ENCODE data around the gene IFTAP. TPM values are rescaled to one million over a fixed set of nuclear protein-coding genes. Genes with fewer than 3 reads are reported as not detected.

IFTAP gene
- total and polyA plus RNA-seq, 2 donors (not counting 3 experiments of a cell fraction or from before 2014, with no cell fraction given), result 15.8 to 19.6 TPM

DNA sequence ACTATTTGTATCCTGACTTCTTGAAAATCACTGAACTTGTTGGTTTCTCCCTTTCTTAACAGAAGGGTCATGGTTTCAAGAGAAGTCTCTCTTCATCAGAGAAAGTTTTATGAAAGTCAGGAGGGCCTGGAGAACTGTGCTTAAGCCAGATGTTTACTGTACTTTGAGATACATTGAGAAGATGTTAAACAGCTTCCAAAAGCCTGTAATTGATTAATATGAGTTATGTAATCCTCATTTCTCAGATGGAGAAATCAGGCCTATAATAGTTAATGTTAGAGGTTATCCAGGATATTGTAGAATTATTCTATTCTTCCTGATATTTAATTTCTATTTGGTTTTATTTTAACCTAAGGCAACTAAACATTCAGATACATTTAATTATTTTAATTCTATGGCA is 100.8 kb downstream of the IFTAP start:
- TF ChIP-seq JUN (IDR thresholded peaks at IDR 0.05; ENCODE audit: borderline replicate concordance, insufficient read depth, insufficient read length, low read depth) (no peak), FOS (IDR thresholded peaks at IDR 0.05; ENCODE audit: borderline replicate concordance, insufficient read depth, low read length) (no peak), POLR2AphosphoS5 (IDR thresholded peaks at IDR 0.05; ENCODE audit: insufficient read depth, low read depth, low read length) (no peak)
- DNase-seq (ENCODE audit: low read depth, low spot score) (no peak), FAIRE-seq (no peak)
- no peaks in the 10 kb centered on the region for H3K4me1 ChIP-seq (ENCODE audit: control insufficient read depth, extremely low read depth, insufficient read depth, low read length)
- no peaks in the 10 kb centered on the region for H3K36me3 ChIP-seq (ENCODE audit: control insufficient read depth in 2 of 2, extremely low read depth in 1 of 2, insufficient read depth in 2 of 2, low read length in 2 of 2)
- intact Hi-C loops (cut with micrococcal nuclease) (no loop called here), dilution Hi-C loops (cut with MboI; ENCODE audit: extremely low pct_ligation_motif_present, low sequenced_read_pairs) (no loop called here)
- H3K79me2 ChIP-seq (ENCODE audit: control insufficient read depth, insufficient read depth, low read length), result no peaks in the 10 kb centered on the region
- H4K20me1 ChIP-seq (replicated peaks; ENCODE audit: control insufficient read depth, extremely low read depth, insufficient read depth, low read length), result no peaks in the 10 kb centered on the region
- CTCF ChIA-PET, result no interaction called here
- BruUV-seq (replicated peaks), result no TSS peak
- H2AFZ ChIP-seq (ENCODE audit: low read depth, low read length), result no peak overlapping the region
- no peak overlapping the region for H3K4me3 ChIP-seq (replicated peaks in 1 of 3; ENCODE audit: insufficient read depth in 1 of 3, low read depth in 1 of 3, low read length in 3 of 3)
- H3K27ac ChIP-seq (ENCODE audit: insufficient read depth, low read depth, low read length), result no peak overlapping the region
- peaks cover 0 to 2% of the 10 kb centered on the region in 2 experiments for H3K27me3 ChIP-seq (ENCODE audit: control insufficient read depth in 2 of 2, insufficient read depth in 2 of 2, low read length in 2 of 2)
- no peaks in the 10 kb centered on the region for H3K9me3 ChIP-seq (replicated peaks; ENCODE audit: control insufficient read depth, insufficient read depth, low read length)
- H3K9ac ChIP-seq (replicated peaks; ENCODE audit: extremely low read depth, insufficient read depth, low read length), result no peak overlapping the region
- no peak overlapping the region for H3K4me2 ChIP-seq (ENCODE audit: insufficient read depth, low read length)
- H3K9me1 ChIP-seq (replicated peaks; ENCODE audit: control insufficient read depth, extremely low read depth, insufficient read depth, low read length), result no peaks in the 10 kb centered on the region
- POLR2A ChIA-PET, result no interaction called here

DNA sequence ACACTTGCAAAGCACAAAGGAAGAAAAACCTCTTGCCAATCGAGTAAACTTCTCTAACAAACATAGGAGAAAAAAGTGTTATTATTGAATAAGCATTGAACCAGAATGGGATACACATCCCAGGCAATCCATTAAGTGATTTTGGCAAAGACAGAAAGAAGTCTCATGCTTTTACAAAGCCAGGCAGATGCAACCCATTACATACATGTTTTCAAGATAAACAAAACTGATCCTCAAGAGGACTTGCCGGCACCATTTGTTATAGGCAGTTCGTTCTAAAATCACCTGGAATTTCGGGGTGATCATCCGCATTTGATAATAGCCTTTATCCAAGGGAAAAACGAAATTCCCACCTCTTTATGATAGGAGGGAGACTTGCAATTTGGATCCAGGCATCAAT is 101.3 kb downstream of the IFTAP start:
- Histone ChIP-seq H3K79me2 (ENCODE audit: control insufficient read depth, insufficient read depth, low read length) (no peaks in the 10 kb centered on the region), H2AFZ (ENCODE audit: low read depth, low read length) (no peak overlapping the region), H3K36me3 (ENCODE audit: control insufficient read depth in 2 of 2, extremely low read depth in 1 of 2, insufficient read depth in 2 of 2, low read length in 2 of 2) (no peaks in the 10 kb centered on the region), H3K9ac (replicated peaks; ENCODE audit: extremely low read depth, insufficient read depth, low read length) (no peak overlapping the region), H3K9me3 (replicated peaks; ENCODE audit: control insufficient read depth, insufficient read depth, low read length) (no peaks in the 10 kb centered on the region), H3K27me3 (ENCODE audit: control insufficient read depth in 2 of 2, insufficient read depth in 2 of 2, low read length in 2 of 2) (peaks cover 0 to 2% of the 10 kb centered on the region in 2 experiments), H3K4me2 (ENCODE audit: insufficient read depth, low read length) (no peak overlapping the region), H3K4me1 (ENCODE audit: control insufficient read depth, extremely low read depth, insufficient read depth, low read length) (no peaks in the 10 kb centered on the region), H4K20me1 (replicated peaks; ENCODE audit: control insufficient read depth, extremely low read depth, insufficient read depth, low read length) (no peaks in the 10 kb centered on the region), H3K4me3 (replicated peaks in 1 of 3; ENCODE audit: insufficient read depth in 1 of 3, low read depth in 1 of 3, low read length in 3 of 3) (no peak overlapping the region), H3K9me1 (replicated peaks; ENCODE audit: control insufficient read depth, extremely low read depth, insufficient read depth, low read length) (no peaks in the 10 kb centered on the region), H3K27ac (ENCODE audit: insufficient read depth, low read depth, low read length) (no peak overlapping the region)
- dilution Hi-C loops (cut with MboI; ENCODE audit: extremely low pct_ligation_motif_present, low sequenced_read_pairs), result no loop called here
- intact Hi-C loops (cut with micrococcal nuclease), result no loop called here
- ChIA-PET CTCF (interaction anchor here (0.8 kb wide), 1 partner anchor 131 kb away, joined by 3 read pairs; no protein-coding TSS in a partner anchor), POLR2A (no interaction called here)
- no peak for FAIRE-seq
- no peak for DNase-seq (ENCODE audit: low read depth, low spot score)
- TF ChIP-seq, protein P1, sequence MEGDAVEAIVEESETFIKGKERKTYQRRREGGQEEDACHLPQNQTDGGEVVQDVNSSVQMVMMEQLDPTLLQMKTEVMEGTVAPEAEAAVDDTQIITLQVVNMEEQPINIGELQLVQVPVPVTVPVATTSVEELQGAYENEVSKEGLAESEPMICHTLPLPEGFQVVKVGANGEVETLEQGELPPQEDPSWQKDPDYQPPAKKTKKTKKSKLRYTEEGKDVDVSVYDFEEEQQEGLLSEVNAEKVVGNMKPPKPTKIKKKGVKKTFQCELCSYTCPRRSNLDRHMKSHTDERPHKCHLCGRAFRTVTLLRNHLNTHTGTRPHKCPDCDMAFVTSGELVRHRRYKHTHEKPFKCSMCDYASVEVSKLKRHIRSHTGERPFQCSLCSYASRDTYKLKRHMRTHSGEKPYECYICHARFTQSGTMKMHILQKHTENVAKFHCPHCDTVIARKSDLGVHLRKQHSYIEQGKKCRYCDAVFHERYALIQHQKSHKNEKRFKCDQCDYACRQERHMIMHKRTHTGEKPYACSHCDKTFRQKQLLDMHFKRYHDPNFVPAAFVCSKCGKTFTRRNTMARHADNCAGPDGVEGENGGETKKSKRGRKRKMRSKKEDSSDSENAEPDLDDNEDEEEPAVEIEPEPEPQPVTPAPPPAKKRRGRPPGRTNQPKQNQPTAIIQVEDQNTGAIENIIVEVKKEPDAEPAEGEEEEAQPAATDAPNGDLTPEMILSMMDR (IDR thresholded peaks at IDR 0.05; ENCODE audit: extremely low read depth in 1 of 2, insufficient read depth in 1 of 2, low read depth in 1 of 2, low read length in 2 of 2), result no peak
- TF ChIP-seq, protein P2, sequence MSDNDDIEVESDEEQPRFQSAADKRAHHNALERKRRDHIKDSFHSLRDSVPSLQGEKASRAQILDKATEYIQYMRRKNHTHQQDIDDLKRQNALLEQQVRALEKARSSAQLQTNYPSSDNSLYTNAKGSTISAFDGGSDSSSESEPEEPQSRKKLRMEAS (IDR thresholded peaks at IDR 0.05; ENCODE audit: insufficient read depth, insufficient read length), result no peak
- TF ChIP-seq POLR2A (IDR thresholded peaks at IDR 0.05; ENCODE audit: low read depth, low read length), result no peak
- no peak for TF ChIP-seq POLR2AphosphoS5 (IDR thresholded peaks at IDR 0.05; ENCODE audit: insufficient read depth, low read depth, low read length)
- TF ChIP-seq MYC (IDR thresholded peaks at IDR 0.05; ENCODE audit: low read depth, low read length), result no peak
- no peak for TF ChIP-seq EZH2 (IDR thresholded peaks at IDR 0.05; ENCODE audit: borderline replicate concordance, low read depth, low read length, severe bottlenecking)
- TF ChIP-seq GATA2 (IDR thresholded peaks at IDR 0.05; ENCODE audit: insufficient read depth, insufficient read length, low read depth, low read length), result no peak
- TF ChIP-seq FOS (IDR thresholded peaks at IDR 0.05; ENCODE audit: borderline replicate concordance, insufficient read depth, low read length), result no peak
- no peak for TF ChIP-seq JUN (IDR thresholded peaks at IDR 0.05; ENCODE audit: borderline replicate concordance, insufficient read depth, insufficient read length, low read depth)
- BruUV-seq (replicated peaks), result no TSS peak

Measured in endothelial cell of umbilical vein (primary cell).